ENCODE data around the gene ALG8. TPM values are rescaled to one million over a fixed set of nuclear protein-coding genes. Genes with fewer than 3 reads are reported as not detected.
"Not testable (repeated sequence)": the region's sequence is repeated elsewhere in the genome, so short reads cannot be mapped to it uniquely, and the experiment has no call there.

Gene ALG8
- total RNA-seq, 6 donors from 2014 or later, result 5.2 to 31.4 (median 23.0) TPM

- Histone ChIP-seq H3K4me3 (peak within 1 kb of the TSS; percentile 64 to 90 (median 82)), H3K9me3 (no peaks in the 10 kb centered on the region), H3K36me3 (no peaks in the 10 kb centered on the region), H3K27me3 (no peaks in the 10 kb centered on the region), H3K4me1 (peaks cover 25 to 55% (median 42%) of the 10 kb centered on the region in 4 donors), H3K27ac (peak within 1 kb of the TSS; percentile 88 to 91 (median 89))
- TF ChIP-seq POLR2A (IDR thresholded peaks at IDR 0.05) (peak in 3 of 4 donors; percentile 57 to 79 (median 61)), EP300 (IDR thresholded peaks at IDR 0.05) (no peak), CTCF (IDR thresholded peaks at IDR 0.05) (peak in 1 of 6 experiments; percentile 19), POLR2AphosphoS5 (IDR thresholded peaks at IDR 0.05) (peak; percentile 85 to 89)
- 0 to 1% methylated on average over 32 to 59 of the region's 68 CpGs for WGBS, 2 donors
- DNase-seq (peak; percentile 79 to 94), ATAC-seq (ENCODE audit: low FRiP score in 2 of 2) (peak; percentile 96 to 98)
Measured at GRCh38 chr11:78079232-78080083, 60.0 kb downstream of the ALG8 start, which contains the start of gene NDUFC2. Gene NDUFC2 (minus strand): TSS chr11:78079862. CDS start chr11:78079744, 118 bp downstream.

- TF ChIP-seq EP300 (IDR thresholded peaks at IDR 0.05), result no peak
- TF ChIP-seq CTCF (IDR thresholded peaks at IDR 0.05), result no peak
- no peak for TF ChIP-seq POLR2A (IDR thresholded peaks at IDR 0.05)
- TF ChIP-seq POLR2AphosphoS5 (IDR thresholded peaks at IDR 0.05), result no peak
- H3K4me1 ChIP-seq, result peaks cover 25 to 55% (median 42%) of the 10 kb centered on the region in 4 donors
- H3K27ac ChIP-seq, result peak overlapping the region in 2 of 4 donors; percentile 90 to 91
- WGBS, 2 donors, result 37 to 41% methylated on average over 19 to 21 of the region's 21 CpGs
- DNase-seq, result peak in 1 of 2 donors; percentile 58
- H3K9me3 ChIP-seq, result no peaks in the 10 kb centered on the region
- H3K4me3 ChIP-seq, result peak overlapping the region; percentile 64 to 90 (median 82)
- H3K36me3 ChIP-seq, result no peaks in the 10 kb centered on the region
- no peaks in the 10 kb centered on the region for H3K27me3 ChIP-seq
- no peak for ATAC-seq (ENCODE audit: low FRiP score in 2 of 2)
Measured at GRCh38 chr11:78078218-78079167, 60.9 kb downstream of the ALG8 start.

- H3K36me3 ChIP-seq; H3K27ac ChIP-seq; ATAC-seq (ENCODE audit: low FRiP score in 2 of 2); H3K9me3 ChIP-seq; H3K27me3 ChIP-seq; DNase-seq: not testable (repeated sequence)
- Histone ChIP-seq H3K4me1 (peaks cover 25 to 53% (median 42%) of the 10 kb centered on the region in 4 donors), H3K4me3 (peak overlapping the region in 2 of 4 donors; percentile 64 to 76)
- 65 to 67% methylated on average over 4 of the region's 4 CpGs for WGBS, 2 donors
Measured at GRCh38 chr11:78077592-78077991, 61.8 kb downstream of the ALG8 start.

- TF ChIP-seq CTCF (IDR thresholded peaks at IDR 0.05) (no peak), POLR2A (IDR thresholded peaks at IDR 0.05) (no peak), EP300 (IDR thresholded peaks at IDR 0.05) (no peak), POLR2AphosphoS5 (IDR thresholded peaks at IDR 0.05) (no peak)
- Histone ChIP-seq H3K4me1 (peaks cover 25 to 48% (median 41%) of the 10 kb centered on the region in 4 donors), H3K36me3 (peaks cover 0 to 7% (median under 1%) of the 10 kb centered on the region in 4 donors), H3K4me3 (peak overlapping the region in 1 of 4 donors; percentile 64), H3K9me3 (no peaks in the 10 kb centered on the region), H3K27me3 (no peaks in the 10 kb centered on the region), H3K27ac (peak overlapping the region in 1 of 4 donors; percentile 11)
- WGBS, 2 donors, result 74% methylated on average over 6 of the region's 6 CpGs
- no peak for ATAC-seq (ENCODE audit: low FRiP score in 2 of 2)
- no peak for DNase-seq
Measured at GRCh38 chr11:78076733-78077403, 62.6 kb downstream of the ALG8 start.
